Measurements from ENCODE around the gene FAM89A. TPM values are rescaled to one million over a fixed set of nuclear protein-coding genes. Genes with fewer than 3 reads are reported as not detected.

Gene FAM89A
- total RNA-seq, 1 experiment from 2014 or later: 0.24 TPM

- Histone ChIP-seq H4K20me1 (ENCODE audit: insufficient read depth) (no peaks in the 10 kb centered on the region), H3K4me3 (no peak overlapping the region), H3F3A (ENCODE audit: insufficient read depth, low read depth) (no peaks in the 10 kb centered on the region), H3K9me2 (ENCODE audit: insufficient read depth) (no peaks in the 10 kb centered on the region), H3K27ac (no peak overlapping the region), H3K27me3 (ENCODE audit: insufficient read depth, low read depth) (peaks cover 63% of the 10 kb centered on the region), H2AFZ (no peak overlapping the region), H3K4me2 (no peak overlapping the region), H3K79me2 (ENCODE audit: low read depth) (no peaks in the 10 kb centered on the region), H3K36me3 (ENCODE audit: low read depth) (no peaks in the 10 kb centered on the region), H3K4me1 (replicated peaks; ENCODE audit: insufficient read depth) (no peaks in the 10 kb centered on the region), H3K9me3 (ENCODE audit: insufficient read depth, low read depth) (no peaks in the 10 kb centered on the region)
- POLR2A ChIA-PET (ENCODE audit: unreplicated experiment): no interaction called here
- no peak for TF ChIP-seq EZH2 (IDR thresholded peaks at IDR 0.05; ENCODE audit: low read depth)
- TF ChIP-seq CTCF (conservative IDR thresholded peaks at IDR 0.05): no peak
- DNase-seq: no peak
- BruUV-seq (replicated peaks): no TSS peak
- intact Hi-C loops (cut with micrococcal nuclease; ENCODE audit: unreplicated experiment): no loop called here
- CTCF ChIA-PET: no interaction called here
These were observed 32.5 kb upstream of the FAM89A start for GRCh38 chr1:231072502-231073094.

- Histone ChIP-seq H2AFZ (no peak overlapping the region), H3K27me3 (ENCODE audit: insufficient read depth, low read depth) (peaks cover 61% of the 10 kb centered on the region), H3K4me3 (no peak overlapping the region), H3K4me2 (no peak overlapping the region), H3K9me3 (ENCODE audit: insufficient read depth, low read depth) (no peaks in the 10 kb centered on the region), H3K79me2 (ENCODE audit: low read depth) (no peaks in the 10 kb centered on the region), H3K36me3 (ENCODE audit: low read depth) (no peaks in the 10 kb centered on the region), H4K20me1 (ENCODE audit: insufficient read depth) (no peaks in the 10 kb centered on the region), H3K4me1 (replicated peaks; ENCODE audit: insufficient read depth) (no peaks in the 10 kb centered on the region), H3K9me2 (ENCODE audit: insufficient read depth) (no peaks in the 10 kb centered on the region), H3F3A (ENCODE audit: insufficient read depth, low read depth) (no peaks in the 10 kb centered on the region), H3K27ac (no peak overlapping the region)
- POLR2A ChIA-PET (ENCODE audit: unreplicated experiment): no interaction called here
- no TSS peak for BruUV-seq (replicated peaks)
- intact Hi-C loops (cut with micrococcal nuclease; ENCODE audit: unreplicated experiment): no loop called here
- no peak for DNase-seq
- TF ChIP-seq EZH2 (IDR thresholded peaks at IDR 0.05; ENCODE audit: low read depth): no peak
- TF ChIP-seq CTCF (conservative IDR thresholded peaks at IDR 0.05): no peak
- CTCF ChIA-PET: no interaction called here
These were observed 32.0 kb upstream of the FAM89A start for GRCh38 chr1:231072041-231072440.

GRCh38 chr1:231070758-231071444, 30.8 kb upstream of the FAM89A start:
- H3K9me2 ChIP-seq (ENCODE audit: insufficient read depth): no peaks in the 10 kb centered on the region
- TF ChIP-seq CTCF (conservative IDR thresholded peaks at IDR 0.05) (no peak), EZH2 (IDR thresholded peaks at IDR 0.05; ENCODE audit: low read depth) (no peak)
- no peak overlapping the region for H3K4me3 ChIP-seq
- H3K9me3 ChIP-seq (ENCODE audit: insufficient read depth, low read depth): no peaks in the 10 kb centered on the region
- H3K4me2 ChIP-seq: no peak overlapping the region
- POLR2A ChIA-PET (ENCODE audit: unreplicated experiment): no interaction called here
- H3K36me3 ChIP-seq (ENCODE audit: low read depth): no peaks in the 10 kb centered on the region
- H3K79me2 ChIP-seq (ENCODE audit: low read depth): no peaks in the 10 kb centered on the region
- no peak overlapping the region for H3K27ac ChIP-seq
- BruUV-seq (replicated peaks): no TSS peak
- CTCF ChIA-PET: interaction anchor here (0.6 kb wide), 1 partner anchor 14 kb away, joined by 3 read pairs; no protein-coding TSS in a partner anchor
- no peaks in the 10 kb centered on the region for H4K20me1 ChIP-seq (ENCODE audit: insufficient read depth)
- intact Hi-C loops (cut with micrococcal nuclease; ENCODE audit: unreplicated experiment): no loop called here
- no peak for DNase-seq
- H3K4me1 ChIP-seq (replicated peaks; ENCODE audit: insufficient read depth): no peaks in the 10 kb centered on the region
- no peaks in the 10 kb centered on the region for H3F3A ChIP-seq (ENCODE audit: insufficient read depth, low read depth)
- H2AFZ ChIP-seq: no peak overlapping the region
- peaks cover 61% of the 10 kb centered on the region for H3K27me3 ChIP-seq (ENCODE audit: insufficient read depth, low read depth)
